Right lobe of liver (tissue), 6 donors: ENCODE measurements around the gene TBPL1. TPM values are rescaled to one million over a fixed set of nuclear protein-coding genes. Genes with fewer than 3 reads are reported as not detected.
A peak's percentile ranks its signal among the peaks of the same experiment; 100 is the strongest.
"Not testable (repeated sequence)": the region's sequence is repeated elsewhere in the genome, so short reads cannot be mapped to it uniquely, and the experiment has no call there.

ENCODE experiments used
- ATAC-seq, 4 donors: fragments of 200-7000 bp; cut with Tn5 transposase; one replicate each; pipeline ENCODE4 v1.9.1; 2020; ENCODE audit warnings: mild to moderate bottlenecking in 4 of 4, moderate library complexity in 4 of 4
- DNase-seq, 3 donors: peaks; one replicate each; pipeline ENCODE4 v3.0.0-alpha.2; 2020
- H3K27ac ChIP-seq, 3 donors: fragments of 200-600 bp; one replicate each; pipeline ENCODE4 v1.8.0; 2022
- H3K27me3 ChIP-seq, 2 donors: fragments of 200-600 bp; one replicate each; pipeline ENCODE4 v1.8.0; 2022
- H3K36me3 ChIP-seq, 4 donors: fragments of 200-600 bp; sonication (generic) in 1 of 4; one replicate each; pipeline versions ENCODE4 v1.5.1 to v1.8.0; 2017 to 2022; ENCODE audit warnings: control low read depth in 1 of 4
- H3K4me1 ChIP-seq, 4 donors: fragments of 200-600 bp; sonication (generic) in 1 of 4; one replicate each; pipeline versions ENCODE4 v1.5.1 to v1.8.0; 2017 to 2022; ENCODE audit warnings: control low read depth in 1 of 4
- H3K4me3 ChIP-seq, 3 donors: fragments of 200-600 bp; one replicate each; pipeline ENCODE4 v1.8.0; 2022
- H3K9me3 ChIP-seq, 4 donors: fragments of 200-600 bp; sonication (generic) in 1 of 4; one replicate each; pipeline versions ENCODE4 v1.5.1 to v1.8.0; 2017 to 2022; ENCODE audit warnings: control low read depth in 1 of 4
- POLR2A ChIP-seq: fragments of 450-650 bp; IDR thresholded peaks from one replicate; pipeline ENCODE4 v1.6.1; 2017; ENCODE audit warnings: antibody characterized with exemption, mild to moderate bottlenecking
- WGBS: methylation state at CpG from one replicate; pipeline ENCODE4 v1.1.6; 2018; ENCODE audit warnings: low coverage, low lambda C conversion rate; ENCODE audit not compliant: insufficient coverage; ENCODE audit errors: missing lambda C conversion rate; 5-methylcytosine and 5-hydroxymethylcytosine counted together
- intact Hi-C, 2 donors: fragments of 100-400 bp; cut with DNase I; formaldehyde crosslinking; loops; one replicate each; pipeline versions ENCODE4 v1.11.2 to v1.14.1; 2022
- total RNA-seq, 6 experiments: library from RNA; depleted of rRNA in 2 of 6; stranded (reverse); fragments of >200 nt in 2 of 6; fragmentation: NEBNext Ultra II Directional in 3 of 6; extraction: Animal tissue kit (Norgen Biotek cat#: 25700) in 3 of 6; gene quantifications; one replicate each; pipeline versions ENCODE4 v1.1.0 to v1.2.4, GENCODE V29; 2016 to 2023
- TF ChIP-seq, protein P1 (sequence below), 4 donors: fragments of 200-600 bp in 3 of 4; fragments of 450-650 bp in 1 of 4; IDR thresholded peaks; one replicate each; pipeline versions ENCODE4 v1.5.1 to v1.8.0; 2016 to 2022; ENCODE audit warnings: antibody characterized with exemption in 4 of 4, mild to moderate bottlenecking in 2 of 4
- donor health status: DM: no; HTN: yes; CAD: no.
- donor health status: DM: no; HTN: no; CAD: no.
- donor health status: DM: no; HTN: no; CAD: no.
- donor health status: DM: no; HTN: yes; CAD: no.
- donor health status: DM: no; HTN: yes; CAD: no.

TBPL1 gene
- total RNA-seq, 6 experiments from 2014 or later: 6.0 to 11.5 (median 9.4) TPM

DNA sequence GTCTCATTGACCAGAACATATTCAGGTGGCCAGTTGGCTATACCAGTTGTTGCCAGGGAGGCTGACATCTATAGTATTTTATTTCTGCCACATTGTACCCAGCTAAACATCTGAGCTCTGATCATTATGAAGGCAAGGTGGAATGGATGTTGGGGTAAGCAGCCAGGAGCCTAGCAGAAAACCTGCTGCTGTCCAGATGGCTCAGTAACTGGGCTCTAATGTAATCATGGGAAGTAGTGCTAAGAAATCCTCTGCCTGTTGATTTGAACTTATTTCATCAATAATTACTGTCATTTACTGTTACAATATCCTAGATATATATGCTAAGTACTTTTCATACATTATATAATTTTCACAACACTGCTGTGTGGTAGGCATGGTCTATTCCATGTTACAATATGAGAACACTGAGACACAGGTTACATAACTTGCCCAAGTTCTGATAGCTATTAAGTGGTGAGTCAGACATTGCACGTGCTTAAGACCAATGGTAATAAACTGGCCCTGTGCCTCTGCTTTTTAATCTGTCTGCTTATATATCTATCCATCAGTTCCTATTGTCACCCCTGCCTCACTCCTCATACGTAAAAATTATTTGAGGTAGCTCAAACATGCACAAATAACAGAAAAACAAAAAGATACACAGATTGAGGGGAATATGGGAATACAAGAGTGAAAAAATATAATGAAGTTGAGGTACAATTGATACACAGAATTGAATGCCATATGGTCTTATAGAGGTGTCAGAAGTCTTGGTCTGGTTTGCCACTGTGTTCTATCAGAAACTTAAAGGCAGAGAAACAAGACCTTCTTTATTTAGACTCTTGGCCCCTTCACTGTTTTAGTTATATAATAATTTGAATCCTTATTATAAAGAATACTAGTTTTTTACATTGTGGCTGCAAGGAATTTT, 25.2 kb downstream of the TBPL1 start:
- Histone ChIP-seq H3K9me3 (no peaks in the 10 kb centered on the region), H3K36me3 (peaks cover 0 to 24% (median 0%) of the 10 kb centered on the region in 4 donors), H3K4me1 (peaks cover 0 to 9% (median 0%) of the 10 kb centered on the region in 4 donors), H3K27me3 (no peaks in the 10 kb centered on the region), H3K27ac (no peak overlapping the region), H3K4me3 (no peak overlapping the region)
- 45% methylated on average over 2 of the region's 2 CpGs for WGBS
- DNase-seq: no peak
- TF ChIP-seq, protein P1, sequence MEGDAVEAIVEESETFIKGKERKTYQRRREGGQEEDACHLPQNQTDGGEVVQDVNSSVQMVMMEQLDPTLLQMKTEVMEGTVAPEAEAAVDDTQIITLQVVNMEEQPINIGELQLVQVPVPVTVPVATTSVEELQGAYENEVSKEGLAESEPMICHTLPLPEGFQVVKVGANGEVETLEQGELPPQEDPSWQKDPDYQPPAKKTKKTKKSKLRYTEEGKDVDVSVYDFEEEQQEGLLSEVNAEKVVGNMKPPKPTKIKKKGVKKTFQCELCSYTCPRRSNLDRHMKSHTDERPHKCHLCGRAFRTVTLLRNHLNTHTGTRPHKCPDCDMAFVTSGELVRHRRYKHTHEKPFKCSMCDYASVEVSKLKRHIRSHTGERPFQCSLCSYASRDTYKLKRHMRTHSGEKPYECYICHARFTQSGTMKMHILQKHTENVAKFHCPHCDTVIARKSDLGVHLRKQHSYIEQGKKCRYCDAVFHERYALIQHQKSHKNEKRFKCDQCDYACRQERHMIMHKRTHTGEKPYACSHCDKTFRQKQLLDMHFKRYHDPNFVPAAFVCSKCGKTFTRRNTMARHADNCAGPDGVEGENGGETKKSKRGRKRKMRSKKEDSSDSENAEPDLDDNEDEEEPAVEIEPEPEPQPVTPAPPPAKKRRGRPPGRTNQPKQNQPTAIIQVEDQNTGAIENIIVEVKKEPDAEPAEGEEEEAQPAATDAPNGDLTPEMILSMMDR (IDR thresholded peaks at IDR 0.05): no peak
- TF ChIP-seq POLR2A: no peak
- intact Hi-C loops: loop anchor here in 1 of 2 donors (10.0 kb wide), 1 partner anchor 87 kb away; no protein-coding TSS in a partner anchor
- ATAC-seq: peak; percentile 40 to 59 (median 52)

DNA sequence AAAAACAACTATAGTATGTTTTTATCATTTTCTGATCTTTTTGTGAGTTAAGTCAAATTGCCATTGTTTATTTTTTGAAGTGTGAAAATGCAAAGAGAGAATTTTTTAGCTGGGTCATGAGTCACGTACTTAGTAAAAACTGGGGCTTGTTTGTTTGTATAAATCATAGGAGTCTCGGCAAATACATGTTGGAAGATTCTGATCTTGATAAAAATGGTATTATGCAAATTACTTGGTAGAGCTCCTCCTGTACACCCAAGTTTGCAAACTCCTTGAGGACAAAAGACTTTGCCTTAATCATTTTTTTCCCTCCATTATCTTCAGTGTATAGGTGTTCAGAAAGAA, 25.8 kb downstream of the TBPL1 start:
- intact Hi-C loops: loop anchor here in 1 of 2 donors (10.0 kb wide), 1 partner anchor 86 kb away; no protein-coding TSS in a partner anchor
- no peak overlapping the region for H3K4me3 ChIP-seq
- ATAC-seq (no peak), DNase-seq (no peak)
- H3K4me1 ChIP-seq: peaks cover 0 to 11% (median 0%) of the 10 kb centered on the region in 4 donors
- H3K27ac ChIP-seq: no peak overlapping the region
- TF ChIP-seq, protein P1 (IDR thresholded peaks at IDR 0.05): no peak
- TF ChIP-seq POLR2A: no peak
- WGBS: 25% methylated on average over 2 of the region's 2 CpGs
- no peaks in the 10 kb centered on the region for H3K27me3 ChIP-seq
- H3K9me3 ChIP-seq: no peaks in the 10 kb centered on the region
- H3K36me3 ChIP-seq: peaks cover 0 to 24% (median 0%) of the 10 kb centered on the region in 4 donors

DNA sequence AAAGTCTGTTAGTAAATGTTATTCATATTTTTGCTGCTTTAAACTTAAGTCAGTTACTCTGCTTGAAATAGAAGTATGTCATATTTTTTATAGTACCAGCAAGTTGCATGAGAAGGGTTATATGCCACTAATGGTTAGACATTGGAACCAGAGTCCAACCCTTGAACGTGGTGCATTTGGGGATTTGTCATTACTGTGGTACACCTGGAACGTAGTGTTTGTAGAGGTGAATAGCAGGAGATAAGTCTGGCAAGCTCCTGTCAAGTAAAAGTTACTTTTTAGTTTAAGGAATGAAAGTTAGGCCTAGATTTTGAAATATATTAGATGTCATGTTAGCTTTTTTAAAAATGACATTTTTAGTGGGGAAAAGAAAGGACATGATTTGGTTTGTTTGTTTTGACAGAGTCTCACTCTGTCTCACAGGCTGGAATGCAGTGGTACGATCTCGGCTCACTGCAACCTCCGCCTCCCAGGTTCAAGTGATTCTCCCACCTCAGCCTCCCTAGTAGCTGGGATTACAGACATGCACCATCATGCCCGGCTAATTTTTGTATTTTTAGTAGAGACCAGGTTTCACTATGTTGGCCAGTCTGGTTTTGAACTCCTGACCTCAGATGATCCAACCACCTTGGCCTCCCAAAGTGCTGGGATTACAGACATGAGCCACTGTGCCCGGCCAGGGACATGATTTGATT, 26.4 kb downstream of the TBPL1 start:
- H3K9me3 ChIP-seq, H3K4me3 ChIP-seq, H3K27ac ChIP-seq, H3K27me3 ChIP-seq, DNase-seq: not testable (repeated sequence)
- Histone ChIP-seq H3K36me3 (peaks cover 0 to 24% (median 0%) of the 10 kb centered on the region in 4 donors), H3K4me1 (peaks cover 0 to 14% (median 0%) of the 10 kb centered on the region in 4 donors)
- intact Hi-C loops: loop anchor here in 1 of 2 donors (10.0 kb wide), 1 partner anchor 85 kb away; no protein-coding TSS in a partner anchor
- peak; percentile 55 to 77 (median 61) for ATAC-seq
- WGBS: 55% methylated on average over 7 of the region's 7 CpGs

DNA sequence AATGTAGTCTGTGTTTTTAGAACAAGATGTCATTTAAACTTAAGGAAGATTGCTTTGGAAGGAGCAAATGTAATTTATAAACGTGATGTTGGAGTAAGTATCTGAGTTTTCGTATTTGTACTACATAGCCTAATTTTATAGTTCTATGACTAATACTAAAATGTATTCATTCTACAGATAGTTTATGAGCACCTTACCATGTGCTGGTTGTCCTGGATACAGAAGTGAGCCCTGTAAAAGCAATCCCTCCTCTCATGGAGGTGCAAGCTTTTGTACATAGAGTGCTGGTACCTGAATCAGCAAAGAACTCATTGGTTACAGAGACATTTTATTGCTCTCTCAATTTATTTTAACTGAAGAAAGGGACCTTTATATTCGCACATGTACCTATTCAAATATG, 27.1 kb downstream of the TBPL1 start:
- H3K27ac ChIP-seq: no peak overlapping the region
- intact Hi-C loops: no loop called here
- WGBS: 91% methylated on average over 3 of the region's 3 CpGs
- no peak for DNase-seq
- no peaks in the 10 kb centered on the region for H3K9me3 ChIP-seq
- ATAC-seq: no peak
- peaks cover 0 to 29% (median 2%) of the 10 kb centered on the region in 4 donors for H3K36me3 ChIP-seq
- H3K4me1 ChIP-seq: peaks cover 0 to 14% (median 0%) of the 10 kb centered on the region in 4 donors
- TF ChIP-seq POLR2A: no peak
- TF ChIP-seq, protein P1 (IDR thresholded peaks at IDR 0.05): no peak
- H3K4me3 ChIP-seq: no peak overlapping the region
- H3K27me3 ChIP-seq: no peaks in the 10 kb centered on the region
